Stimulated activated CD8-positive, alpha-beta memory T cell treated with anti-CD3 and anti-CD28 coated beads, Interleukin-15, amount 100 ng/mL, for 4 hours (primary cell): ENCODE results near the gene PPIC.

ENCODE experiments used
- DNase-seq, 2 donors: peaks; one replicate each; pipeline ENCODE4 v3.0.0-alpha.2; 2020; ENCODE audit warnings: low read depth in 2 of 2

The PPIC gene

GRCh38 chr5:123036391-123037103 lies at the start of gene PPIC:
Gene PPIC, minus strand, starts transcription at chr5:123036725. Its CDS starts 100 bp downstream, at chr5:123036625.
- no peak for DNase-seq

- DNase-seq: no peak
Observed at GRCh38 chr5:123085638-123086286, 49.2 kb upstream of the PPIC start.

GRCh38 chr5:123084730-123085605 lies 48.4 kb upstream of the PPIC start:
- DNase-seq: no peak

GRCh38 chr5:123083298-123083697 lies 46.8 kb upstream of the PPIC start:
- no peak for DNase-seq

- DNase-seq: no peak
Observed at GRCh38 chr5:123080215-123080614, 43.7 kb upstream of the PPIC start.

- no peak for DNase-seq
Observed at GRCh38 chr5:123075521-123076163, 39.1 kb upstream of the PPIC start.

- no peak for DNase-seq
Observed at GRCh38 chr5:123068368-123068938, 31.9 kb upstream of the PPIC start.

- no peak for DNase-seq
Observed at GRCh38 chr5:123066016-123066415, 29.5 kb upstream of the PPIC start.

GRCh38 chr5:123059455-123059854 lies 22.9 kb upstream of the PPIC start:
- no peak for DNase-seq

- DNase-seq: no peak
Observed at GRCh38 chr5:123051206-123051605, 14.7 kb upstream of the PPIC start.

- no peak for DNase-seq
Observed at GRCh38 chr5:123047706-123048105, 11.2 kb upstream of the PPIC start.

GRCh38 chr5:123046222-123046621 lies 9.7 kb upstream of the PPIC start:
- no peak for DNase-seq

GRCh38 chr5:123044926-123045617 lies 8.5 kb upstream of the PPIC start:
- no peak for DNase-seq

GRCh38 chr5:123039673-123040072 lies 3.1 kb upstream of the PPIC start:
- no peak for DNase-seq

- DNase-seq: no peak
Observed at GRCh38 chr5:123037104-123037418, 536 bp upstream of the PPIC start.

- DNase-seq: no peak
Observed at GRCh38 chr5:123035918-123036390, 571 bp downstream of the PPIC start.

GRCh38 chr5:123035360-123035917 lies 1.1 kb downstream of the PPIC start:
- DNase-seq: no peak

GRCh38 chr5:123033157-123033671 lies 3.3 kb downstream of the PPIC start:
- DNase-seq: no peak

- DNase-seq: no peak
Observed at GRCh38 chr5:123028222-123028621, 8.3 kb downstream of the PPIC start.

GRCh38 chr5:123014689-123015088 lies 21.8 kb downstream of the PPIC start:
- no peak for DNase-seq

GRCh38 chr5:123012321-123012720 lies 24.2 kb downstream of the PPIC start:
- DNase-seq: no peak
